GM18507 (cell line): ENCODE results near the gene TFE3.
A peak's percentile ranks its signal among the peaks of the same experiment; 100 is the strongest.

ENCODE experiments used
- DNase-seq: peaks from one replicate; pipeline ENCODE4 v3.0.0; 2011; ENCODE audit warnings: low read depth; ENCODE audit not compliant: insufficient read length; ENCODE audit errors: extremely low spot score
- FAIRE-seq: peaks from 2 replicates; lab custom pipeline; 2011; peaks lifted over from hg19 to GRCh38; lab: Jason Lieb, UNC

The TFE3 gene, protein sequence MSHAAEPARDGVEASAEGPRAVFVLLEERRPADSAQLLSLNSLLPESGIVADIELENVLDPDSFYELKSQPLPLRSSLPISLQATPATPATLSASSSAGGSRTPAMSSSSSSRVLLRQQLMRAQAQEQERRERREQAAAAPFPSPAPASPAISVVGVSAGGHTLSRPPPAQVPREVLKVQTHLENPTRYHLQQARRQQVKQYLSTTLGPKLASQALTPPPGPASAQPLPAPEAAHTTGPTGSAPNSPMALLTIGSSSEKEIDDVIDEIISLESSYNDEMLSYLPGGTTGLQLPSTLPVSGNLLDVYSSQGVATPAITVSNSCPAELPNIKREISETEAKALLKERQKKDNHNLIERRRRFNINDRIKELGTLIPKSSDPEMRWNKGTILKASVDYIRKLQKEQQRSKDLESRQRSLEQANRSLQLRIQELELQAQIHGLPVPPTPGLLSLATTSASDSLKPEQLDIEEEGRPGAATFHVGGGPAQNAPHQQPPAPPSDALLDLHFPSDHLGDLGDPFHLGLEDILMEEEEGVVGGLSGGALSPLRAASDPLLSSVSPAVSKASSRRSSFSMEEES

DNA sequence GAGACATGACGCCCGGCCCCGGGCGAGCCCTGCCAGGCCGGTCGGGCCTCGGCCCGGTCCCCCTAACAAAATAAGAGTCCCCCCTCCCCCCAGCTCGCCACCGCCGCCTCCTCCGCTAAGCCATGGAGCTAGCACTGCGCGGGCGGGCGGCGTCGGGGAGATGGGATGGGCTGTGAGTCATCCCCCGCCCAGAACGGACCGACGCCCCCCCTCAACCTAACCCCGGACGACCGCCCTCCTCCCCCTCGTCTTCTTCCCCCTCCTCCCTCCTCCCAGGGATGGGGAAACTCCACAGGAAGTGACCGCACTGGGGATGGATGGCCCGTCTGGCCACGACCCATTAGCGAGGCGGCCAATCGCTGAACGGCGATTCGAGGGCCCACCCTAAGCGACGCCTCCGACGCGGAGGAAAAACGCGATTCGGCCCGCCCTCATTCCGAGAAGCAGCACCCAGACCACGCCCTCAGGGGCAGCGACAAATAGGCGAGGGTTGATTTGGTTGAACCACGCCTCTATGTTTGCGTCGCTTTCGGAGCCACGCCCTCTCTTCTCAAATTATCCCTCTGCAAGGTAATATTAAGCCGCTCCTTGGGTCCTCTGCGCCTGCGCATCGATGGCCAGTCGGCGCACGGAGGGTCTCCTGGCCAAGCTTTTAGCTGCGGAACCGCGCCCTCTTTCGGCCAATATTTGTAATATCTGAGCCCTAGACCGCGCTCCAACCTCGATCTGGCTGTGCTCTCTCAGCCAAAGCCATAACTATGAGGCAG lies at the start of gene TFE3:
Gene TFE3 (minus strand): TSS at position 138 of the 767 bp plus-strand sequence. CDS start 131 bp downstream, at position 7.
- FAIRE-seq (peak; percentile 100), DNase-seq (peak; percentile 67)

DNA sequence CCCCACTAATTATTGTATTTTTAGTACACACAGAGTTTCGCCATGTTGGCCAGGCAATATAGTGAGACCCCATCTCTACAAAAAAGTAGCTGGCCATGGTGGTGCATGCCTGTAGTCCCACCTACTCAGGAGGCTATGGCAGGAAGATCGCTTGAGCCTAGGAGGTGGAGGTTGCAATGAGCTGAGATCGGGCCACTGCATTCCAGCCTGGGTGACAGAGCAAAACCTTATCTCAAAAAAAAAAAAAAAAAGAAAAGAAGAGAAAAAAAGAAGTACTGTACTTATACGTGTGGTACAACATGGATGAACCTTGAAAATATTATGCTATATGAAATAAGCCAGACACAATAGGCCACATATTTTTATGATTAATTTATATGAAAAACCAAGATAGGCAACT lies 46.4 kb upstream of the TFE3 start:
- FAIRE-seq: no peak
- DNase-seq: no peak

DNA sequence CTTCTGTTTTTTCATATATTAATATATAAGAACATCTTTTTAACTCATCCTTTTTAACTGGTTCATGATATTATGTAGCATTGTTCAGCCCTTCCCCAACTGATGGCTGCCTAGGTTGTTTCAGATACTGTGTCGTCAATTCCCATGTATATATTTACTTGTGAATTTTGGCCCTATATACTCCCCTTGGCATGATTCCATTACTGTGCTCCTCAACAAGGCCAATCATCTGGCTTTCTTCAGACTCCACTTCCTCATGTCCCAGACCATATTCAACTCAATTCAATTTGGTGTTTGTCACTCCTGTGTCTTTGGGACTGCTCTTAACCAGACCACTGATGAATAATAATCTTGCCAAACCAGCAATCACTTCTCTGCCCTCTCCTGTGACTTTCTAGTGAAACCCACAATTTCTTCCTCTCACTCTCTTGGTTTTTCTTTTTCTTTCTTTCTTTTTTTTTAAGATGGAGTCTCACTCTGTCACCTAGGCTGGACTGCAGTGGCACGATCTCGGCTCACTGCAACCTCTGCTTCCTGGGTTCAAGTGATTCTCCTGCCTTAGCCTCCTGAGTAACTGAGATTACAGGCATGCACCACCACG lies 39.2 kb upstream of the TFE3 start:
- DNase-seq (no peak), FAIRE-seq (no peak)

DNA sequence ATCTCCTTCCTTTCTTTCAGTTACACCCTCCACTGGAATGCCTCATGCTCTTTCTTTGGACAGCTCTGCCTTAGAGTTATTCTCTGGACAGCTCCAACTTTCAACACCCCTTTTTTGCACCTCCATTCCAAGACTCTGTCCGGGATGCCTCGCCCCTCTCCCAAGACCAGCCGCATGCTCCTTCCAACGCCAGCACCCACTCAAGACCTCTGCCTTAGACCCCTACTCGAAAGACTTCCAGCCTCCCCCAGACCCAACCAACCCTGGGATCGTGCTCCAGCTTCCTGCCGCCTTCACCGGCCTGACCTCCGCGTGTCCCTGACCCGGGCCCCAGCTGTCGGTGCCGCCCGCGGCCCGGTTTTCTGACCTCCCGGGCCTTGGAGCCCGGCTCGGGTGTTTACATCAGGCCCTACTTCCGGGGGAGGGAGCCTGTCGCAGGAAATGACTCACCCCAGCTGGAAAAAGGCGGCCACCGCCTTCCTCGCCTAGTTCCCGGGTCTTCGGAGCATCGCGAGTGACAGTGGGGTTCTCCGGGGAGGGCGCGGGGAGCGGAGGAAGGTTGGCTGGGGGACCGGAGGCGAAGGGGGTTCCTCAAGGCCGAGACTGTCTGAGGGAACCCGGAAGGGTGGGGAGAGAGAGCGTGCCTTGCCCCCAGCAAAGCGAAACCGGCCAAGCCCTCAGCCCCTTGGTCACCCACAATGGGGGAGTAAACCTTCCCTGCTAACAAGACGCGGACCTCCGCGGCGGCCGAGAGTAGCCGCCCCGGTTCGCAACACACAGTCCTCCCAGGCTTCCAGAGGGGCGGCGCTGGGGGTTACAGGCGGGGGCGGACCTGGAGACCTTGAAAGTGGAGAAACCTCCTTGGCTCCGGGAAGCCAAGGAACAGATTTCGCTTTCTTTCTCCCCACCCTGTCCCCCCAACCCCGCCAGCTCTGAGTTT lies 36.6 kb upstream of the TFE3 start, which contains the start of gene WDR45:
Gene WDR45 (minus strand): TSS at position 399 of the 940 bp plus-strand sequence. CDS start 1,792 bp downstream, outside the sequence.
- FAIRE-seq: peak; percentile 84

DNA sequence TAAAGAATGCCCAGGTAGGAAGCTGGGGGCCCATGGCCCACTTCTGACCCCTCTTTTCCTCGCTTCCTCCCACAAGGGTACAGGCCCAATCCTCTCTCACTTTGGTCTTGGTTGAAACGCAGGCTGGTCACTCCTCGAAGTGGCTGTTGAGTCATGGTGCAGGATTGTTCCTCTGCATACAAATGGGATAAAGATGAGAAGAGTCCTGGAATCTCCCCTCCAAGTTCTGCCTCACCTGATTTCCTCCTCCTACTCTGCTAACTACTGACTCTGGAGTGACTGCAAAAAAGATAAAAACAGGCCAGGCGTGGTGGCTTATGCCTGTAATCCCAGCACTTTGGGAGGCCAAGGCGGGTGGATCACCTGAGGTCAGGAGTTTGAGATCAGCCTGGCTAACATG lies 34.8 kb upstream of the TFE3 start:
- FAIRE-seq (no peak), DNase-seq (no peak)

More for the DNA sequence above, 36.6 kb upstream of the TFE3 start, which contains the start of gene WDR45:
- DNase-seq: peak; percentile 52

DNA sequence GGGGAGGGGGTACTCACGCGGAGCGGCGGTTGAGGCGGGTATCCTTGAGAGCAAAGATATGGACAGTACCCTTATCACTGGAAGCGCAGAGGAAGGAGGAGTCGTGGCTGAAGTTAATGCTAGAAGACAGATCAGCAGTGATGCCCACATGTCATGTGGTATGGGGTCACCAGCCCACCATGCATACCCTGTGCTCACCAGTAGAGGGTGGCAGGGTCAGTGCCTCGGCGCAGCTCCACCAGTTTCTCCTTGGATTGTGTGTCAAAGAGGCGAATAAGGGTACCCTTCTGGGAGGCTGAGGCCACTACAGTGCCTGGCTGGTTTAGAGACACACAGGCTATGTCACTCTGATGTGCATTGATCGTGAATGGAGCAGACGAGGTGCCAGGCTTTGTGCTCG lies 32.2 kb upstream of the TFE3 start:
- no peak for DNase-seq
- FAIRE-seq: no peak

DNA sequence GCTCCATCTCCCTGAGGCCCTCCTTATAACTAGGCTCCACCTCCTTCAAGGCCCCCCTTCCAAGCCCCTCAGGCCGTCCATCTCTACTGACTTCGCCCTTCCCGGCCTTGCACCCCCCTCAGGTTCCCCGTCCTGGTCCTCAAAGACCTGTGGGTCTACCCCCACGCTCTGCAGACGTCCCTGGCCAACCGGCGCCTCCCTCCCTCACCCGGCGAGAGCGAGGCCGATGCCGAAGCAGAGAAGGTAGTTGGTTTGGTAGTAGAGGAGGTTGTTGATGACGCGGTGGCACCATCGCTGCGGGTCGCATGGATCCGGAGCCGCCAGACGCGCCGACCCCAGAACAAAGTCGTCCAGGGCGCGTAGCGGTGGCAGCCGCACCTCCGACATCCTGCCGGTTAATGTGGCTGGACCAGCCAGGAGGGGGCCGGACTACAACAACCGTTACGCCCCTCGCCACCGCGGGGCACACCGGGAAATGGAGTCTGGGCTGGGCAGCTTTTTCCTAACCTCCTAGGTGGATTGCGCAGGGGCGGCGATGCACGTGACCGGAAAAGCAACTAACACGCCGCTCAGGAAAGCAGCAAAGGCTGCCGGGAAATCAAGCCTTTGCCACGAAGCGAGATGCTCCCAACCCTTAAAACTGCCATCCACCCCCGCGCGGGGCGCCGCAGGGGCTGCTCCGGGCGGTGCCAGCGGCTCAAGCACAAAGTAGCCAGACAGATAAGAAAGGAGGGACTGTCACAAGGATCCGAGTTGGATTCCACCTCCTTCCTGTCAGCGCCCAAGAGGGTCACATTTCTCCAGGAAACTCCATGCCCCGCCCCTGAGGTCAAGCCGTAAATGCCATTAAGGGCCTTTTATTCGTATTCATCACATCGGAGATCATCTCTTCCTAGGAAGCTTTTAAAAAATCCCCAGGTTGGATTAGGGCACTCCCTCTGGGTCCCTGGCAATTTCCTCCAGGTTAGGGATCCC lies 30.7 kb upstream of the TFE3 start, which contains the start of gene PRAF2:
Gene PRAF2 (minus strand): TSS at position 402 of the 975 bp plus-strand sequence. CDS start 15 bp downstream, at position 387.
- DNase-seq: peak; percentile 68
- peak; percentile 98 for FAIRE-seq

DNA sequence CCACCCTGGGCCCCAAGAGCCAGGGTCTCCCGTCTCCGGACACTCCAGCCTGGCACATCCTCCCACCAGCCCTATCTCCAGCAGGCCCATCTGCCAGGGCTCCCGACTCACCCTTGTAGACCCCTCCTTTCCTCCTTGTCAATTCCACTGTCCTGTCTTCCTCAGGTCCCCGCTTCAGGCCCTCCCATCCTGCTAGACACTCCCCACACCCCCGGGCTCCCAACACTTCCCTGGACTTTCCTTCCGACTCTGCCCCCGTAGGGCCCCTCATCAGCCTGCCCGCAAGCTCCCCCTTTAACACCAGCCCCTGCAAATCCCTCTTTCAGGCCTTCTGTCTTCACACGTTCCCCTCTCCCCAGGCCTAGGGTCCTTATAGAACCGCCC lies 29.5 kb upstream of the TFE3 start:
- DNase-seq: no peak
- no peak for FAIRE-seq

DNA sequence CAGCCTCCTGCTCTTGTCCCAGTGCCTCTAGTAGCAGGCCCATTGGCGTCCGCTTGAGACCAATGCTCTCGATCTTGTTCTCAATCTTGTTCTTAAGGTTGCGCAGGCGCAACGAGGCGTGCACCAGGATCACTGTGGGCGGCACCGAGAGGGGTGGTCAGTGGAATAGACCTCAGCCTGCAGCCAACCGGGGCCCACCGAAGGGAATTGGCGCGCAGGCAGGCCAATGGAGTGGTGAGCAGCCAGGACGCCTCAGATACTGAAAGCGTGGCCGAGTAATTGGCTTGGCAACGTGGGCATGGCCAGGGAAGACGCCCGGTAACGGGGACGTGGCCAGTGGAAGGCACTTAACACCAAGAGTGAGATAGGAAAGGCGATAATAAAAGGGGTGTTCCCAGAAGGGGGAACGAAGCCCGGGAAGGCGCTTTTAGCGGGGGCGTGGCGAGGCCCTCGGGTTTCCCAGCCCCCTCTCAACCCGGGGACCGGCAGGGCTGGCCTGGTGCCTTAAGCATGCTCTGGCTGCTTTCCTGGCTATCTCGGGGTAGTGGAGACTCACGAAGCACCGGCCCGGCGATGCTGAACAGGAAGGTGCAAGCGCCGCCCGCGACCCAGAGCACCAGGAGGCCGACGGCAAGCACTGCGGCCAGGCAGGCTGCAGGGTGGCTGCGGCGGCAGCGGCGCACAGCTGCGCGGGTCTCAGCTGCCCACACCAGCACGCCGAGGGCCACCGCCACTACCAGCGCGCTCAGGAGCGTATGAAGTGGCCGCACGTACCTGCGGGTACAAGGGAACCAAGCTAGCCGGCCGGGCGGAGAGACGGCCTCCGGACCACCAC lies 28.9 kb upstream of the TFE3 start:
- DNase-seq: no peak
- no peak for FAIRE-seq

DNA sequence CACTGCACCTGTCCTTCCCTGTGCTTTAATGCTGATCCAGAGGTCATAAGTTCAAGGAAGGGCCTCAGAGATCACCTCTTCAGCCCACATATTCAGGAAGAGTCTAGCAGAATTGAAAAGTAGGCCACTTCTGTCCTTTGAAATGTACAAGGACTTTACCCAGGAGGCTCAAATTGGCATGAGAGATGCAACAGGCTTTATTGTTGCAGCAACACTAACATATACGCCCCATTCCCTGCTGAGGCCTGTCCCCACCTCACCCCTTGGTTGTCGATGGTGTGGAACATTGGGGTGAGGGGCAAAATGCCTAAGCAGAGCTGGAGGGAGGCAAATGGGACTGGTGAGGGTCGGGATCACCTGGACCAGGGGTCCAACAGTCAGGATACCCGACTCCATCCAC lies 27.8 kb upstream of the TFE3 start:
- DNase-seq (no peak), FAIRE-seq (no peak)

DNA sequence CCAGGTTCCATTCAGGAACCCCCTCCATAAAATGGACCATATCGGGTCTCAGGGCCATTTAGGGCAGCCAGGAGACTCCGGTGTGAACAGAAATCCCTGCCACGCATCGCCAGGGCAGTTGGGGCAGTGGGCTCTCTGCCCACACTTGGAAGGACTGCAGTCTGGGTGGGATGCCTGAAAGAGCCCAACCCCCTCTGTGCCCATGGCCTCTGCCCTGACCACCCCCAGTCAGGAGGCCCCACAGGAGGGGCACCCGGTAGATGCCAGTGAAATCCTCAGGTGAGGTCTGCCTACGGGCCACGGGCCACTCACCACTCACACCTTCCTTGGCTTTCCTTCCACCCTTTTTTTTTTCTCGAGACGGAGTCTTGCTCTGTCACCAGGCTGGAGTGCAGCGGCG lies 25.9 kb upstream of the TFE3 start:
- DNase-seq (no peak), FAIRE-seq (no peak)

DNA sequence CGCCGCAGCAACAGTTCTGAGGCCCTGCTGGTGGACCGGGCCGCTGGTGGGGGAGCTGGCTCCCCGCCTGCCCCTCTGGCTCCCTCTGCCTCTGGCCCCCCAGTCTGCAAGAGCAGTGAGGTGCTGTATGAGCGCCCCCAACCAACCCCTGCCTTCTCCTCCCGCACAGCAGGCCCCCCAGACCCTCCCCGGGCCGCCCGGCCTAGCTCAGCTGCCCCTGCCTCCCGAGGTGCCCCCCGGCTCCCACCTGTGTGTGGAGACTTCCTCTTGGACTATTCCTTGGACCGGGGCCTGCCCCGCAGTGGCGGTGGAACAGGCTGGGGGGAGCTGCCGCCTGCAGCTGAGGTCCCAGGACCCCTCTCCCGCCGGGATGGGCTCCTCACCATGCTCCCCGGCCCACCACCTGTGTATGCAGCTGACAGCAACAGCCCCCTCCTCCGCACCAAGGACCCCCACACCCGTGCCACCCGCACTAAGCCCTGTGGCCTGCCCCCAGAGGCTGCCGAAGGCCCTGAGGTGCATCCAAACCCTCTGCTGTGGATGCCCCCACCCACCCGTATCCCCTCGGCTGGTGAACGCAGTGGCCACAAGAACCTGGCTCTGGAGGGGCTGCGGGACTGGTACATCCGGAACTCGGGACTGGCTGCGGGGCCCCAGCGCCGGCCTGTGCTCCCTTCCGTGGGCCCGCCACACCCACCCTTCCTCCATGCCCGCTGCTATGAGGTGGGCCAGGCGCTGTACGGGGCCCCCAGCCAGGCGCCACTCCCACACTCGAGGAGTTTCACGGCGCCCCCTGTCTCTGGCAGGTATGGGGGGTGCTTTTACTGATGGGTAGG lies 24.3 kb upstream of the TFE3 start:
- DNase-seq (no peak), FAIRE-seq (no peak)

DNA sequence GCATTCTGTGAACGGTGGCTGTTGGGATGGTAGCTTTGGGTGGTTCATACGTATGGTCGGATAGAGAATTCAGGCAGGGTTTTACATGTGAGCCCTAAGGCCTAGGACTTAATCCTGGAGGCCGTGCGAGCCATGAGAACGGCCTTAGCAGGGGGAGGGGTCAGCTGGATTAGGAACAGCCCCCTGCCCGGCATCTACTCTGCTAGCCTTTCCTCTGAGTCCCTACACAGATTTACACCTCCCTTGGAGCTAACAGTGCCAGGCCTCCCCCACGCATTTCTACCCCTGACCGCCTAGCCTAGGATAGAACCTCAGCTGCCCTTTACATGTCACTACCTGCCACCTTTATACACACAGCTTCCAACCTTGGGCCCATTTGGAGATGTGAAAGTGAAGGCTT lies 23.5 kb upstream of the TFE3 start:
- DNase-seq (no peak), FAIRE-seq (no peak)

DNA sequence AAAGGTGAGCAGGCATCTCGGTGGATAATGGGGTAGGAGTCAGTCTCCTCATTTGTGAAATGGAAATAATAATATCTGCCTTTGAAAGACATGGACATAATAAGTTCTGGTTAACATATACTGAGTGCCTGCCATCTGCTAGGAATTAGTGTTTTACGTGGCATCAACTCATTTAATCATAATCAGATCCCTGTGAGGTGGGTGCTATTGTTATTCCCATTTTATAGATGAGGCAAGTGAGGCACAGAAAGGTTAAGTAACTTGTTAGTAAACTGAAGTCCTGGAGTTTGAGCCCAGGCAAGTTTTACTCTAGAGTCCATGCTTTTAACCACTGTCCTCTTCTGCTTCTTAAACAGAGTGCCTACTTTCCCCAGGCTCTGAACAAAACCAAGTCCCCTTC lies 23.1 kb upstream of the TFE3 start:
- no peak for FAIRE-seq
- no peak for DNase-seq

DNA sequence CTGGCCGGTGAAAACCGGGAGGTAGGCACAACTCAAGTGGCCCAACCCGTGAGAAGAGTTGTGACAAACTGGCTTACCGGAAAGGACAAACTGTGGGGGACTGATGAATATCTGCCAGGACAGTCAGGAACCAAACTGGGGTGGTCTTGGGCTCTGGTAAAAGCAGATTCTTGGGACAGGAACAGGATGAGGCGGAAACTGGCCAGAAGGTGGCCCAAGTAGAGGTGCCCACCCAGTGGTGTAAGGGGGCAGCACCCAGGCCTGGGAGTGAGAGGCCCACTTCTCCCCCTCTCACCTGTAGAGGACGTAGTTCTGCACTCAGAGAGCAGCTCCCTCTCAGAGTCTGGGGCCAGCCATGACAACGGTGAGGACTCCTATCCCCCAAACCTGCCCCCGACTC lies 21.6 kb upstream of the TFE3 start:
- no peak for DNase-seq
- FAIRE-seq: no peak

DNA sequence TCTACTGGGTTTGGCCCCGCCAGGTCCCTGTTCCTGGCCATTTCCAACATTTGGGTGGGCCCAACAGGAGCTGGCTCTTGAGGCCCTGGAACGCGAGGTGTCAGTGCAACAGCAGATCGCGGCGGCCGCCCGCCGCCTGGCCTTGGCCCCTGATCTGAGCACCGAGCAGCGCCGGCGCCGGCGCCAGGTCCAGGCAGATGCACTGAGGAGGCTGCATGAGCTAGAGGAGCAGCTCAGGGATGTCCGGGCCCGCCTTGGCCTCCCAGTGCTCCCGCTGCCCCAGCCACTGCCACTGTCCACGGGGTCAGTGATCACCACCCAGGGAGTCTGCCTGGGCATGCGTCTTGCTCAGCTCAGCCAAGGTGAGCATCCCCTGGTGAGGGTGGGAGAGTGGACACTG lies 21.1 kb upstream of the TFE3 start:
- no peak for DNase-seq
- no peak for FAIRE-seq
